ENCODE measurements around the gene GPR156. TPM values are rescaled to one million over a fixed set of nuclear protein-coding genes. Genes with fewer than 3 reads are reported as not detected.

Gene GPR156
- total and polyA plus RNA-seq, 10 of the 15 experiments (the other 5 are each of a cell fraction or from before 2014, with no cell fraction given): 0.08 to 0.15 (median 0.11) TPM; not detected in 6

- no TSS peak for BruUV-seq (replicated peaks)
- Histone ChIP-seq H3K4me1 (ENCODE audit: control insufficient read depth, insufficient read depth, low read length) (no peaks in the 10 kb centered on the region), H3K9me3 (replicated peaks; ENCODE audit: control insufficient read depth, insufficient read depth, low read length) (no peaks in the 10 kb centered on the region), H3K27ac (ENCODE audit: control insufficient read depth, insufficient read depth) (no peak overlapping the region), H3K4me3 (no peak overlapping the region), H3K79me2 (ENCODE audit: control insufficient read depth, insufficient read depth, low read length) (no peaks in the 10 kb centered on the region), H3K9ac (ENCODE audit: control insufficient read depth, insufficient read depth, low read length) (no peak overlapping the region), H2AFZ (ENCODE audit: control insufficient read depth, low read depth, low read length) (no peak overlapping the region), H3K4me2 (ENCODE audit: control insufficient read depth, insufficient read depth) (no peak overlapping the region), H4K20me1 (ENCODE audit: control insufficient read depth, insufficient read depth) (no peaks in the 10 kb centered on the region), H3K36me3 (ENCODE audit: control insufficient read depth in 2 of 2, insufficient read depth in 2 of 2, low read length in 1 of 2) (no peaks in the 10 kb centered on the region), H3K27me3 (replicated peaks in 1 of 2; ENCODE audit: control insufficient read depth in 2 of 2, insufficient read depth in 2 of 2, low read length in 1 of 2) (no peaks in the 10 kb centered on the region)
- ChIA-PET SMC1A (ENCODE audit: uncharacterized antibody, unreplicated experiment) (no interaction called here), POLR2A (no interaction called here), CTCF (interaction anchor here (1.4 kb wide), 1 partner anchor 17 kb away, joined by 5 read pairs; no protein-coding TSS in a partner anchor), RAD21 (ENCODE audit: unreplicated experiment) (no interaction called here)
- DNase-seq (ENCODE audit: low read depth, low spot score) (no peak), FAIRE-seq (no peak), ATAC-seq (no peak)
- in situ Hi-C loops (cut with MboI): no loop called here
- no peak for TF ChIP-seq SP1 (IDR thresholded peaks at IDR 0.05; ENCODE audit: low read depth, low read length)
- TF ChIP-seq RAD51 (IDR thresholded peaks at IDR 0.05): no peak
- TF ChIP-seq SUPT20H (IDR thresholded peaks at IDR 0.05; ENCODE audit: borderline replicate concordance, control insufficient read depth, low read depth, low read length): no peak
- TF ChIP-seq EP300 (IDR thresholded peaks at IDR 0.05; ENCODE audit: borderline replicate concordance in 1 of 2, control insufficient read depth in 1 of 2, low read depth in 2 of 2, low read length in 2 of 2): no peak
- no peak for TF ChIP-seq ZSCAN29 (IDR thresholded peaks at IDR 0.05)
- TF ChIP-seq RELB (IDR thresholded peaks at IDR 0.05; ENCODE audit: low read depth): no peak
- no peak for TF ChIP-seq RAD21 (IDR thresholded peaks at IDR 0.05; ENCODE audit: insufficient read depth, low read depth, low read length)
- no peak for TF ChIP-seq ZBTB33 (IDR thresholded peaks at IDR 0.05)
- no peak for TF ChIP-seq KAT2A (conservative IDR thresholded peaks at IDR 0.05; ENCODE audit: control insufficient read depth, low read depth, low read length)
- TF ChIP-seq TBL1XR1 (IDR thresholded peaks at IDR 0.05; ENCODE audit: low read depth, low read length): no peak
- no peak for TF ChIP-seq CREM (IDR thresholded peaks at IDR 0.05; ENCODE audit: low read depth)
- intact Hi-C loops (cut with micrococcal nuclease; ENCODE audit: unreplicated experiment): no loop called here
These were observed 121.2 kb downstream of the GPR156 start for GRCh38 chr3:120163816-120164215.

All from GM12878 (cell line).